Brain microvascular endothelial cell (primary cell): ENCODE results near the gene MDH1.

Experiments used
- DNase-seq: peaks from one replicate; pipeline ENCODE4 v3.0.0-alpha.2; 2020
- H3K27ac ChIP-seq: fragments of 250-450 bp; sonication (Bioruptor Pico); 2 replicates; pipeline ENCODE4 v1.5.1; 2020; ENCODE audit warnings: mild to moderate bottlenecking, moderate library complexity
- H3K27me3 ChIP-seq: fragments of 250-450 bp; sonication (Bioruptor Pico); replicated peaks from 2 replicates; pipeline ENCODE4 v1.5.1; 2020; ENCODE audit warnings: mild to moderate bottlenecking
- H3K36me3 ChIP-seq: fragments of 250-450 bp; sonication (Bioruptor Pico); replicated peaks from 2 replicates; pipeline ENCODE4 v1.5.1; 2020; ENCODE audit warnings: mild to moderate bottlenecking
- H3K4me3 ChIP-seq: 2 replicates; pipeline ENCODE4 v1.5.1; 2011; ENCODE audit warnings: low read depth, mild to moderate bottlenecking, control low read depth, low read length, moderate library complexity
- CTCF ChIP-seq: IDR thresholded peaks from 2 replicates; pipeline ENCODE4 v1.5.1; 2011; ENCODE audit warnings: low read depth, mild to moderate bottlenecking, moderate library complexity, low read length, control low read depth, inconsistent platforms; ENCODE audit errors: missing control alignments
- in situ Hi-C: cut with HindIII; loops from 2 replicates; pipeline ENCODE4 v1.10.0; 2017; ENCODE audit warnings: low sequenced_read_pairs, low pct_ligation_motif_present

The MDH1 gene

GRCh38 chr2:63610525-63610924, 21.8 kb downstream of the MDH1 start:
- in situ Hi-C loops, result no loop called here
- Histone ChIP-seq H3K27ac (no peak overlapping the region), H3K36me3 (peaks cover 16% of the 10 kb centered on the region), H3K4me3 (no peak overlapping the region), H3K27me3 (no peaks in the 10 kb centered on the region)
- no peak for TF ChIP-seq CTCF
- no peak for DNase-seq

GRCh38 chr2:63613391-63613901, 24.7 kb downstream of the MDH1 start:
- Histone ChIP-seq H3K4me3 (no peak overlapping the region), H3K27ac (peak overlapping the region; percentile 11), H3K27me3 (no peaks in the 10 kb centered on the region), H3K36me3 (no peaks in the 10 kb centered on the region)
- no peak for DNase-seq
- no peak for TF ChIP-seq CTCF
- in situ Hi-C loops, result no loop called here

GRCh38 chr2:63614448-63614968, 25.7 kb downstream of the MDH1 start:
- H3K36me3 ChIP-seq, result no peaks in the 10 kb centered on the region
- in situ Hi-C loops, result no loop called here
- H3K27me3 ChIP-seq, result no peaks in the 10 kb centered on the region
- H3K4me3 ChIP-seq, result no peak overlapping the region
- no peak for TF ChIP-seq CTCF
- no peak for DNase-seq
- H3K27ac ChIP-seq, result no peak overlapping the region

- TF ChIP-seq CTCF, result no peak
- in situ Hi-C loops, result no loop called here
- DNase-seq, result peak; percentile 41
- no peaks in the 10 kb centered on the region for H3K36me3 ChIP-seq
- no peak overlapping the region for H3K4me3 ChIP-seq
- no peaks in the 10 kb centered on the region for H3K27me3 ChIP-seq
- no peak overlapping the region for H3K27ac ChIP-seq
Observed at GRCh38 chr2:63614983-63615945, 26.5 kb downstream of the MDH1 start.

- in situ Hi-C loops, result no loop called here
- H3K27ac ChIP-seq, result no peak overlapping the region
- no peaks in the 10 kb centered on the region for H3K36me3 ChIP-seq
- H3K27me3 ChIP-seq, result no peaks in the 10 kb centered on the region
- no peak for DNase-seq
- no peak for TF ChIP-seq CTCF
- no peak overlapping the region for H3K4me3 ChIP-seq
Observed at GRCh38 chr2:63617366-63617765, 28.6 kb downstream of the MDH1 start.
